ENCODE measurements around the gene ADGRL3.
"Not testable (repeated sequence)": the region's sequence is repeated elsewhere in the genome, so short reads cannot be mapped to it uniquely, and the experiment has no call there.

ADGRL3 gene

GRCh38 chr4:61924131-61924530, 724.0 kb downstream of the ADGRL3 start:
- FAIRE-seq: no peak

GRCh38 chr4:61933527-61933926, 733.4 kb downstream of the ADGRL3 start:
- no peak for FAIRE-seq

- FAIRE-seq: no peak
Observed at GRCh38 chr4:61934198-61934597, 734.1 kb downstream of the ADGRL3 start.

GRCh38 chr4:61938250-61938846, 738.2 kb downstream of the ADGRL3 start:
- FAIRE-seq: no peak

GRCh38 chr4:61950625-61951024, 750.5 kb downstream of the ADGRL3 start:
- FAIRE-seq: no peak

- no peak for FAIRE-seq
Observed at GRCh38 chr4:61953386-61953785, 753.3 kb downstream of the ADGRL3 start.

GRCh38 chr4:61958591-61958990, 758.5 kb downstream of the ADGRL3 start:
- no peak for FAIRE-seq

GRCh38 chr4:61959087-61959486, 759.0 kb downstream of the ADGRL3 start:
- FAIRE-seq: no peak

- FAIRE-seq: no peak
Observed at GRCh38 chr4:61984260-61984909, 784.3 kb downstream of the ADGRL3 start.

GRCh38 chr4:61985426-61985825, 785.3 kb downstream of the ADGRL3 start:
- FAIRE-seq: no peak

GRCh38 chr4:61986929-61987328, 786.8 kb downstream of the ADGRL3 start:
- not testable (repeated sequence) for FAIRE-seq

- FAIRE-seq: no peak
Observed at GRCh38 chr4:61992351-61992750, 792.2 kb downstream of the ADGRL3 start.

GRCh38 chr4:61994036-61994435, 793.9 kb downstream of the ADGRL3 start:
- no peak for FAIRE-seq

- FAIRE-seq: no peak
Observed at GRCh38 chr4:61995717-61996340, 795.7 kb downstream of the ADGRL3 start.

GRCh38 chr4:61996943-61997342, 796.8 kb downstream of the ADGRL3 start:
- FAIRE-seq: no peak

GRCh38 chr4:61997831-61998230, 797.7 kb downstream of the ADGRL3 start:
- FAIRE-seq: no peak

GRCh38 chr4:62003695-62004094, 803.6 kb downstream of the ADGRL3 start:
- FAIRE-seq: no peak

GRCh38 chr4:62004881-62005280, 804.8 kb downstream of the ADGRL3 start:
- FAIRE-seq: no peak

GRCh38 chr4:62006108-62006507, 806.0 kb downstream of the ADGRL3 start:
- no peak for FAIRE-seq

- no peak for FAIRE-seq
Observed at GRCh38 chr4:62015043-62015739, 815.1 kb downstream of the ADGRL3 start.

- no peak for FAIRE-seq
Observed at GRCh38 chr4:62018537-62018936, 818.4 kb downstream of the ADGRL3 start.

GRCh38 chr4:62023633-62024032, 823.5 kb downstream of the ADGRL3 start:
- FAIRE-seq: no peak

- FAIRE-seq: no peak
Observed at GRCh38 chr4:62028745-62029144, 828.6 kb downstream of the ADGRL3 start.

- no peak for FAIRE-seq
Observed at GRCh38 chr4:62030958-62031357, 830.8 kb downstream of the ADGRL3 start.

All from G401.6 (cell line).